ENCODE results near the gene TSHZ2.
"Not testable (repeated sequence)": the region's sequence is repeated elsewhere in the genome, so short reads cannot be mapped to it uniquely, and the experiment has no call there.

Gene TSHZ2

GRCh38 chr20:53296451-53297153 is 324.4 kb downstream of the TSHZ2 start:
- DNase-seq = no peak

DNA sequence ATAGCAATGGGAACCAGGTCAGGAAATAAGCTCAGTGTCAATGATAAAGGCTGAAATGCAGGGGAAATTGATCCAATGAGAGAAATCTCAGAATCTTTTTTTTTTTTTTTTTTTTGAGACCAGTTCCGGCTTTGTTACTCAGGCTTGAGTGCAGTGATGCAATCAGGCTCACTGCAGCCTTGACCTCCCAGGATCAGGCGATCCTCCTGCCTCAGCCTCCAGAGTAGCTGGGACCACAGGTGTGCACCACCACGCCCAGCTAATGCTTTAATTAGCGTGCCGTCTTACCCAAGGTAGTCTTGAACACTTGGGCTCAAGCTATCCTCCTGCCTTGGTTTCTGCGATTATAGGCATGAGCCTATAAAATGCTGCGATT is 325.0 kb downstream of the TSHZ2 start:
- DNase-seq = no peak

DNA sequence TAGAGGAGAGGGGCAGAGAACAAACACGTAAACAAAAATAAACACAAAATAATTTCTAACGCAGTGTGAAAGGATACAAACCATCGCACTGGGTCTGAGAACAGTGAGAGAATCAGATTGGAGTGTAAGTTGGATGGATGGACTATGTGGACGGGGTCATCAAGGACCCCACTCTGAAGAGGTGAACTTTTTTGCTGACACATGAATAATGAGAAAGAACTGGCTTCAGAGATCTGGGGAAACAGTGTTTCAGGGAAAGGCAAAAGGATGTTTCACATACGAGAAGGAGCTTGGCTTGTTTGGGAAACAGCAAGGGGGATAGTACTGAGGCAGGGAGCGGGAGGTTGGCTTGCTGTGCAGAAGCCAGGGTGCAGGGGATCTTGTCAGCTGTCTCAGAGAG is 326.1 kb downstream of the TSHZ2 start:
- no peak for DNase-seq

- no peak for DNase-seq
Measured at GRCh38 chr20:53298911-53299310, 326.8 kb downstream of the TSHZ2 start.

- no peak for DNase-seq
Measured at GRCh38 chr20:53299831-53300230, 327.7 kb downstream of the TSHZ2 start.

DNA sequence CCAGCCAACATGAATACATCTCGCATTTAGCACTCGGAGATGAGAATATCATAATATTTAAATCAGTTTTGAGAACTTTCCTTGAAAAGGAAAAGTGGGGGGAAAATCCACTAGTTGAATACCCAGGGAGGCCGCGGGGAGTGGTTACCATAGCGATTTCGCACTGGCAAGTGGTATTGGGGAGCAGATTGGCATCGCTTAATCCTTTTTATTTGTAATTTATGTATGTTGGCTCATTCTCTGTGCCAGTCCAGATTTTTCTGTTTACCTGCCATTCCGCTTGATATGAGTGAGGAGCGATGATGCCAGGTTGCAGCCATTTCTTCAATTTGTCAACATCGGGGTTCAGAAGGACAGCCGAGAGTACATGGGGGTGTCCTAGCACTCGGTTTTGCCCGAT is 329.7 kb downstream of the TSHZ2 start:
- no peak for DNase-seq

GRCh38 chr20:53302695-53303412 is 330.7 kb downstream of the TSHZ2 start:
- no peak for DNase-seq

GRCh38 chr20:53303413-53303760 is 331.2 kb downstream of the TSHZ2 start:
- DNase-seq = no peak

- DNase-seq = no peak
Measured at GRCh38 chr20:53304146-53304545, 332.0 kb downstream of the TSHZ2 start.

- no peak for DNase-seq
Measured at GRCh38 chr20:53306192-53306805, 334.1 kb downstream of the TSHZ2 start.

DNA sequence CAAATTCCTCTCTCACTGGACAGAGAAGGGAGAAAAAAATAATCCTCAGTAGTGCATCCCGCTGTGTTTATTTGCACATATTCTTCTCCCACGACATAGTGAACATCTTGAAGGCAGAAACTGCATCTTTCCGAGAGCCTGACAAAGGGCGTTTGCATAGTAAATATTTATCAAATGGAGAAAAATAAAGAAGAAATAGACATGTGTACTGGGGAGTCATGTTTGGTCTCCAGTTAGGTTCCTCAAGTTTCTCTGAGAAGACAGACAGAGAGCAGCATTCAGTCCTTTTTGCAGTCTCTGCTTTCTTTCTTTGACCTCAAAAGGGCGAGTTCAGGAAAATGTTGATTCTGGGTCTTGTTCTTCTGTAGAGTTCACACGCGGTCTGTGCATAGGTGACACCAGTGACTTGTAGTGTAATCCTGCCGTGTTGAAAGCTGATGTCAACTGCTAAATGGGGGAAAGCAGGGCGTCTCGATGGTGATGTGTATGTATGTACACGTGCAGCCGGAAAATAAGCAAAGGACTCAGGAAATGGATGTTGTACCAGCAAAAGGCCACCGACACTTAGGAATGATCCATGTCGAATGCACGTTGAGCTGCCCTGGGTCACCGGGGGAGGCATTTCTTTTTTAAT is 335.9 kb downstream of the TSHZ2 start:
- no peak for DNase-seq

DNA sequence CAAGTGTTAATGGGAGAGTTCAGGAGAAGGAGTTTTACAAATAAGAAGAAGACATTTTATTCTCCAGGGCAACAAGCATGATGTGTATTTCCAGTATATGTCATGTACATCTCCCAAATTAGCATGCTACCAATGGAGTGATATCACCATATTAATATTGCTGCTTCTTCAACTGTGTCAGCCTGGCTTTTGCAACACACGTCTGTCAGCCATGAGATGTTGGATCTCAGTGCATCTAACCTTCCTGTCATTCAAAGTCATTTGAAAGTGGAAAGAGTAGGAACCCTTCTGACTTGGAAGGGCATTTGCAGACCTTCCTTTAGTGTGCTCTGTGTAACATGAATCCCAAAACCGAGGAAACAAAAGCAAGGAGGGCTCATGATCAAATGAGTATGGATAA is 337.4 kb downstream of the TSHZ2 start:
- no peak for DNase-seq

- no peak for DNase-seq
Measured at GRCh38 chr20:53312957-53313356, 340.8 kb downstream of the TSHZ2 start.

DNA sequence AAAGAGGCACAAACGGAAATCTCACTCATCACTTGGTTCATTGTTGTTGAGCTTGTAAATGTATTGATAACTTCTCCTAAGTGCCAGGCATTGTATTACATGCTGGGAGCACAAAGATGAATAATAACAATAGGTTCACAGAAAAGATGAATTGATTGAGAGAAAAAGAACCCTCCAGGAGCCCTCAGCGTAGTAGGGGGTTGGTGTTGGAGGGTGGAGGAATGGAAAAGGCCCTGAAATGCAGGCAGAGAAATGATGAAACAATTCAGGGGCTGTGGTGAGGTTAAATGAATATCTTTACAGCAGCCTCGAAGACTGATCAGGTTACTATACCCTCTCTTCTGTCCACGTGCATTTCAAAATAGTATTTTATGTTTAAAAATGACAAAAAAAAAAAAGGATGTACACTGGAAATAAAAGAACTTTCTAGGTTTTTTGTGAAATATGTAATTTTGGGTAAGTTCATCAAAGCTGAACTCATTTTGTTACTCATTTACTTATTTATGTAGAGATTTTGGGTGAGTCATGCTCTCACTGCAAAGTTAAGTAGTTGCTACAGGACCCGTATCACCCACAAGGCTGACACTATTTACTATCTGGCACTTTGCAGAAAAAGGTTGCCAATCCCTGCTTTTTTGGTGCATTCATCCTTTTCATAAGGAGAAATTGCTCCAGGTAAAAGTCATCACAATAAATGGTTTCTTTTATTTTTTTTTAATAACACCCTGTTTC is 344.2 kb downstream of the TSHZ2 start:
- DNase-seq = no peak

DNA sequence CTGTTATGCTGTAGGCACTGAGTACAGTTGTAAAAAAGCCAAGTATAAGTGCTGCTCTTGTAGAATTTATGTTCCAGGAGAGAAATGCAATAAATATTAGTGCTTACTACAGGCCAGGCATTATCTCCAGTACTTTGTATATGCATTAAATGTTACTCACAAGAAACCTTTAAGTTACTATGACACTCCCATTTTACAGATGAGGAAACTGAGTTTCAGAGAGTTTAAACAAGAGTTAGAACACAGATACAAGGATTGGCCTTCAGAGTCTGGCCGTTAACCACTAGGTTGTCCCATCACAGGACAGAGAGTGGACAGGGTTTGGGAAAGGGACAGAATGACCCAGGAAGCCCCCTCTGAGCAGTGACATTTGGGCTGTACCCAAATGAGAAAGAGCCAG is 347.0 kb downstream of the TSHZ2 start:
- DNase-seq = no peak

DNA sequence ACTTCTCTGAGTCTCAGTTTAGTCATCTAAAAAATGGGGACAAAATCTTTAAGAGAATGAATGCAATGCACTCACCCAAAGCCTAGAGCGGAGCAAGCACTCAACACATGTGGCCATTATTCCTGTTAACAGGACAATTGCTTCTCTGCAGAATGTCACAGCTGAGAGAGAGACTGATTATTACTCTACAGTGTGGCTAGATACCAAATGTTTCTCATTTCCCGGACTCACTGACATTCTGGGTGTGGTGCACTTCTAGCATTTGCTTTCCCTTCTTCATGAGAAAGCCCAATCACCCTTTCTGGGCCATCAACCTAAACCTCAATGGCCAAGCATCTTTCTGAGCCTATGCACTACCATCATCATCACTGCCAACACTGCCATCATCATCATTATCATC is 347.6 kb downstream of the TSHZ2 start:
- DNase-seq = no peak

DNA sequence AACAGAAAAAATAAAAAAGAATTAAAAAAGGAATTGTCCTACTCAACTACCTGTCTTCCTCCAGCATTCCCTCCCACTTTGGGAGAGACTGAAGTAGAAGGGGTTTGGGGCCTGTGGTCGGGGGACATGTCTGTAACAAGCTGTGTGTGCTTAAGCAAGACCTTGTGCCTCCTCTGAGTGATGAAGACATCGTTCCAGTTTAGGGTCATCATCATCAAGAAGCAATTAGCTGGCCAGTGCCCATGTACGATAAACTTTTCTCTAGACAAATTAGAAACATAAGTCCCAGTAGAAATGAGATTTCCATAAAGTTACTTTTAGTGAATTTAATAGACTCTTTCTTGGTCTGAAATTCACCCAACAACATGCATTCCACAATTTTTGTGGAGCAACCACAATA is 348.5 kb downstream of the TSHZ2 start:
- no peak for DNase-seq

- no peak for DNase-seq
Measured at GRCh38 chr20:53321596-53321995, 349.4 kb downstream of the TSHZ2 start.

GRCh38 chr20:53322651-53323050 is 350.5 kb downstream of the TSHZ2 start:
- no peak for DNase-seq

- not testable (repeated sequence) for DNase-seq
Measured at GRCh38 chr20:53323460-53323859, 351.3 kb downstream of the TSHZ2 start.

GRCh38 chr20:53324816-53325215 is 352.7 kb downstream of the TSHZ2 start:
- DNase-seq = no peak

DNA sequence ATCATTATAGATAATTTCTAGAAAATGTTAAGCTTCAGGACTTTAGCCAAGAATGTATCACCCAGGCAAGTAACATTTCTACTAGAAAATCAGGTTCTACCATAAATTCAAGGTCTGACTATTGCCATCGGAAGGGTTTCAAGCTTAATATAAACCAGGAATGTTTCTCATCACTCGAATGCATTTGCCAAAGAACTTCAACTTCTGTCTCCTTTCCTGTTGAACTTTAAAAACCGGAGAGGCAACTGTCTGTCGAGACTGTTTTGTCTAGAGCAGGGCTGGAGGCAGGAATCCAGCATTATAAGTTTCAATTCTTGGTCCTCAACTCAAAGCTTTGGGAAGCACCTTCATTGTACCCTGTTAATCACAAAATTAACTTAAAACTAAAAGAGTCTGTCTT is 356.8 kb downstream of the TSHZ2 start:
- DNase-seq = no peak

DNA sequence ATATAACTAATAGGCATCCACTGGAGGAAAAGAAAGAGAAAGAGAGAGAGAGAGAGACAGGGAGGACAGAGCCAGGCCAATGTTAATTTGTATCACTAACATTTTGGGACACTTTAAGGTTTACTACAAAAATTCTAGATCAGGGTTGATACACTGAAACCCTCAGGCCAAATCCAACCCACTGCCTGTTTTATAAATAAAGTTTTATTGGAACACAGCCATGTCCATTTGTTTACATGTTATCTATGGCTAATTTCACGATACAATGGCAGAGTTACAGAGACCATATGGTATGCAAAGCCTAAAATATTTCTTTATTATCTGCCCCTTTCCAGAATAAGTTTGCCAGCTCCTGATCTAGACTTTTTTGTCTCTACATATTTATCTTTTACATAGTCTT is 357.6 kb downstream of the TSHZ2 start:
- DNase-seq = no peak

All from NCI-H2081 treated with DMSO at 0.1 percent for 48 hours (cell line).